ENCODE results near the gene SEC24C.
"Not testable (repeated sequence)": the region's sequence is repeated elsewhere in the genome, so short reads cannot be mapped to it uniquely, and the experiment has no call there.

SEC24C gene

GRCh38 chr10:73772281-73773151 is 28.3 kb downstream of the SEC24C start:
- peak; percentile 52 for DNase-seq (ENCODE audit: low spot score)

- DNase-seq (ENCODE audit: low spot score): peak; percentile 14
Observed at GRCh38 chr10:73773152-73773879, 29.1 kb downstream of the SEC24C start.

- peak; percentile 37 for DNase-seq (ENCODE audit: low spot score)
Observed at GRCh38 chr10:73774637-73775036, 30.5 kb downstream of the SEC24C start.

- no peak for DNase-seq (ENCODE audit: low spot score)
Observed at GRCh38 chr10:73779018-73779417, 34.8 kb downstream of the SEC24C start.

DNA sequence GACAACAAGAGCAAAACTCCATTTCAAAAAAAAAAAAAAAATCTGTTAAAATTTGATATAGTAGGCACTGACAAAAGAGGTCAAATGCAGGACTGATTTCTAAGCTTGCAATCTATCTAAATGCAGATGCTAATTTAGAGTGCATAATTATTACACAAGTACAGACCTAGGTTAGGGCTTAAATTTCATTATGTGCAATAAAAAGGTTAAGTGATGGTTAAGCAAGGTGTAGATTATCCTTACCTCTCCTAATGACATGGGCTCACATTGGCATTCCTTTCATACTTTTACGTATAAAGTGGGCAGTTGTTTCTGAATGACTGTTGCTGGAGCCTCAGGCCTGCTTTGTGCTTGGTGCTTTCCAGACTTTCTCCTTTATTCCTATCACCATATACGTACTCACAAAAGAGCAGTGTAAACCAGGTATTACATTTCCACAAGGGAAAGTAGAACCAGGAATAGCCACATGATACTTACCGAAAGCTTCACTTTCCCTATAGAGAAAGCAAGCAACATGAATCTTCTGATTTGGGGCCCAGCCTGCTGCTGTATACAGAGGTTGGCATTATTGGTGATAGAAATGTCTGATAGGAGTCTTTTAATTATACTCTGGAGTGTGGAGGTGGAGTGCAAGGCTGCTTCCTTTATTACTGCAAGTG is 35.5 kb downstream of the SEC24C start:
- DNase-seq (ENCODE audit: low spot score): no peak

GRCh38 chr10:73780301-73780700 is 36.1 kb downstream of the SEC24C start:
- DNase-seq (ENCODE audit: low spot score): no peak

- peak; percentile 41 for DNase-seq (ENCODE audit: low spot score)
Observed at GRCh38 chr10:73780966-73781365, 36.8 kb downstream of the SEC24C start.

DNA sequence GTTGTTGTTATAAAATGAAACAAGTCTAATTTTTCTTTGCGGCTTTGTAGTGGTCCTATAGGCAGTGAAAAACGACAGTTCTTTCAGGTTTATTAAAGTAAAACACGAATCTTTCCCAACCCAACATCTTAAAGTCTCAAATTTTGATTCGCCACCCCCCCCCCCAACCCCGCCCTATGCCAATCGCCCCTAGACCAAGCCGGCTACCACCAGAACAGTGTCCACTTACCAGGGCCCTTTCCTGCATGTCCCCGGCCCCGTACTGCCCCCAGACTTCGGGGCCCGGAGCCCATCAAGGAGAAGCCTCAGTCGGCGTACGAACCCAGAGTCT is 37.3 kb downstream of the SEC24C start:
- no peak for DNase-seq (ENCODE audit: low spot score)

DNA sequence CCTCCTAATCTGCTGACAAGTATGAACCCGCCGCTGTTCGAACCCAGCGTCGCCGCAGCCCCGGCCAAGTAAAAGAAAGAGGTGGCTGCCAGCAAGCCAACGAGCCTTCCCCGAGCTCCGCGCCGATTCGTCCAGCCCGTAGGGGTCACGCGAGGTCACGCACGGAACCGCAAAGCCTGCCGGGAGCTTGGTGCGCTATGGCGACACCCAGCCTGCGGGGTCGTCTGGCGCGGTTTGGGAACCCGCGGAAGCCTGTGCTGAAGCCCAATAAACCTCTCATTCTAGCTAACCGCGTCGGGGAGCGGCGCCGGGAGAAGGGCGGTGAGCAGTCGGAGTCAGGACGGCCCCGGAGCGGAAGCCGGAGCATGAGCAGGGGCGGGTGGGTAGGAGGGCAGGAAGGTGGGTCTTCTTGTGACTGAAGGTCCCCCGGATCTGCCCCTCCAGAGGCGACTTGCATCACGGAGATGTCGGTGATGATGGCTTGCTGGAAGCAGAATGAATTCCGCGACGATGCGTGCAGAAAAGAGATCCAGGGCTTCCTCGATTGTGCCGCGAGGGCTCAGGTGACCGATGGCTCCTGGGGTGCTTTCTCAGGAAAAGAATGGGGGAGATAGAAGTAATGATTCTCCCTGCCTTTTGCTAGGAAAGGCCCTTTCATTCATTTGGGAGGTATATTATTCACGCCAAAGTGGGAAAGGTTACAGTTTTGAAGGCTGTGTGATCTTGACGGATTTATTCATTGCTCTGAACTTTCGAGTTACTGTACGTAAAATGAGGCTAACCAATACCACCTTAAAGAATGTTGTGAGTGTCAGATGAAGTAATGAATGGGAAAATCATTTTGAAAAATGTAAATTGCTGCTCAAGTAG is 37.9 kb downstream of the SEC24C start, which contains the start of gene CHCHD1:
TSS of gene CHCHD1 (plus strand) at position 170 of the 870 bp plus-strand sequence. CDS start at position 198, 28 bp downstream.
- peak; percentile 80 for DNase-seq (ENCODE audit: low spot score)

- no peak for DNase-seq (ENCODE audit: low spot score)
Observed at GRCh38 chr10:73782749-73783085, 38.5 kb downstream of the SEC24C start.

DNA sequence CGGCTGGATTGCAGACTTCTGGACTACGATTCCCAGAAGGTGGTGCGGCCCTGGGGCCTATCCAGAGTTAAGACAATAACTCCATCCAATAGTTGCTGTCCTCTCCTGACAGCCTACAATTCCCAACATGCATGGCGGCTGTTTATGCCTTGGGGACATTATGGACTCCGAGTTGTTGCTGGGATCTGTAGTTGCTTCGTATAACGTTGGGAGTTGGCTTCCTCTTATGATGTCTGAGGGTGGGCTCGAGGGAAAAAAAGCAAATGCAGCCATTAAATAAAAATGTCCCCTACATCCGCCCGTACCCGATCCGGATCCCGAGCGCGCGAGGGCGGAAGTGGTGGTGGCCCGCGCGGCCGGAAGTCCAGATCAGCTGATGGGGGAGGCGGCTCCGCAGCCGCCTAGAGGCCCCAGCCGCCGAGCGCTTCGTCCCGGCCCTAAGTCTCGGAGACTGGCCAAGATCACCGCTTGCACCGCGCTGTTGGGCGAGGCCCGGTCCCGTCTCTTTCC is 41.1 kb downstream of the SEC24C start, which contains the start of gene ZSWIM8:
TSS of gene ZSWIM8 (plus strand) at position 396 of the 510 bp plus-strand sequence. CDS start 273 bp downstream, outside the sequence.
- DNase-seq (ENCODE audit: low spot score): peak; percentile 90

GRCh38 chr10:73785721-73786511 is 41.7 kb downstream of the SEC24C start:
- DNase-seq (ENCODE audit: low spot score): peak; percentile 33

- DNase-seq (ENCODE audit: low spot score): no peak
Observed at GRCh38 chr10:73786512-73786885, 42.3 kb downstream of the SEC24C start.

- not testable (repeated sequence) for DNase-seq (ENCODE audit: low spot score)
Observed at GRCh38 chr10:73787031-73787800, 43.0 kb downstream of the SEC24C start.

DNA sequence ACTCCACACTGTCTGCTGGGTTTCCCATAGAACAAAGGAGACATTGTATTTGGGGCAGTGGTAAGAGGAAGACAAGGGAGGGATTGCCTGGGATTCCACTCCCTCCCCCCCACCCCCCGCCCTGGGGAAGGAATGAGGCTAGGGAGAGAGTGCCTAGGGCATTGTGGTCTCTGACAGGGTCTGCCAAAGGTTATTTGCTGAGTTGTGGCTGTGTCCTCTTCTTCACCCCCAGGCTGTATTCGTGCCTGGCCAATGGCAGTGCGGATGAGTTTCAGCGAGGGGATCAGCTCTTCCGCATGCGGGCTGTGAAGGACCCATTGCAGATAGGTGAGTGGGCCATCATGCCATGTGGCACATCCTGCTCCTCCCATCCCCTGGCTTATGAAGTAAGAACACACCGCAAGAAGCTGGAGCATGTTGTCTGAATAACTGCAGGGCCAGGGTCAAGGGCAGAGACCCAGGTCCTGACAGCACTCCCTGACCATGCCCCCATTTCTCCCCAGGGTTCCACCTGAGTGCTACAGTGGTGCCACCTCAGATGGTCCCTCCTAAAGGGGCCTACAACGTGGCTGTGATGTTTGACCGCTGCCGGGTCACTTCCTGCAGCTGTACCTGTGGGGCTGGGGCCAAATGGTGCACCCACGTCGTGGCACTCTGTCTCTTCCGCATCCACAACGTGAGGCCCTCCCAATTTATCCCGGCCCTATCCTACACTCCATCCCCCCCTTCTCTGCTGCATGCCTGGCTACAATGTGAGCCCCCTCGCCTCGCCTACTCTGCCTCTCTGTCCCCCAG is 44.9 kb downstream of the SEC24C start:
- no peak for DNase-seq (ENCODE audit: low spot score)

DNA sequence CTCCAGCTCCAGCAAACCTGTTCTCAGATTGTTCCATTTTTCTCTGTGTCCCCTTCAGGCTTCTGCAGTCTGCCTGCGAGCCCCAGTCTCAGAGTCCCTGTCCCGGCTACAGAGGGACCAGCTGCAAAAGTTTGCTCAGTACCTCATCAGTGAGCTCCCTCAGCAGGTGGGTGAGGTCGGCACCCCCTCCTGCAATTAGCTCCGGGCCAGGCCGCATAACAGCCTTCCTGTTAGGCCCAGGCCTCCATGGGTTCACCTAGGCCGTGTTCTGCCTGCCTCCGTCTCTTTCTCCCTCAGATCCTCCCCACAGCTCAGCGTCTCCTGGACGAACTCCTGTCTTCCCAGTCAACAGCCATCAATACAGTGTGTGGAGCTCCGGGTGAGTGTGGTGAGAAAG is 45.5 kb downstream of the SEC24C start:
- no peak for DNase-seq (ENCODE audit: low spot score)

DNA sequence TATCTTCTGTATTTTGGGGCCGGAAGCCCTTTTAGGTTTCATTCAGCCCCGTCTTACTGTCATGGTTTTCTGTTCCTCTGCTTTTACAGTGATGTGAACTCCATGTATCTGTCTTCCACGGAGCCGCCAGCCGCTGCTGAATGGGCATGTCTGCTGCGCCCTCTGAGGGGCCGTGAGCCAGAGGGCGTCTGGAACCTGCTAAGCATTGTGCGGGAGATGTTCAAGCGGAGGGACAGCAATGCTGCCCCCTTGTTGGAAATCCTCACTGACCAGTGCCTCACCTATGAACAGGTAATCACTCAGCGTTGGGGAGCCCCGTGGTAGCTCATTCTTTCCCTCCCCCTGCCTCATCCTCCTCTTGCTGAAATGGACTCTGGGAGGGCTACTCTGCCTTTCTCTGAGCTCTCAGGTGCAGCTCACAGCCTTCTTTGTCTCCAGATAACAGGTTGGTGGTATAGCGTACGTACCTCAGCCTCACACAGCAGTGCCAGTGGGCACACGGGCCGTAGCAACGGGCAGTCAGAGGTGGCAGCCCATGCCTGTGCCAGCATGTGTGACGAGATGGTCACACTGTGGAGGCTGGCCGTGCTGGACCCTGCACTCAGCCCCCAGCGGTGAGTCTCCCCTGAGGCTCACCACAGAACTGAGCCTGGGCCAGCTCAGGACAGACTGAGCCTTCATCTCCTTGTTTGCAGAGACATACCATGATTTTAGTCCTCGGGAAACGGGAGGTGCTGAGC is 46.9 kb downstream of the SEC24C start:
- no peak for DNase-seq (ENCODE audit: low spot score)

DNA sequence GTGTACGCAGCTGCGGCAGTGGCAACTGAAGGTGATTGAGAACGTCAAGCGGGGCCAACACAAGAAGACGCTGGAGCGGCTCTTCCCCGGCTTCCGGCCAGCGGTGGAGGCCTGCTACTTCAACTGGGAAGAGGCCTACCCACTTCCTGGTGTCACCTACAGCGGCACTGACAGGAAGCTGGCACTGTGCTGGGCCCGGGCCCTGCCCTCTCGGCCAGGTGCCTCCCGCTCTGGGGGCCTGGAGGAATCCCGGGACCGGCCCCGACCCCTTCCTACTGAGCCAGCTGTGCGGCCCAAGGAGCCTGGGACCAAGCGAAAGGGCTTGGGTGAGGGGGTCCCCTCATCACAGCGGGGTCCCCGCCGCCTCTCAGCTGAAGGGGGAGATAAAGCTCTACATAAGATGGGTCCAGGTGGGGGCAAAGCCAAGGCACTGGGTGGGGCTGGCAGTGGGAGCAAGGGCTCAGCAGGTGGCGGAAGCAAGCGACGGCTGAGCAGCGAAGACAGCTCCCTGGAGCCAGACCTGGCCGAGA is 47.8 kb downstream of the SEC24C start:
- DNase-seq (ENCODE audit: low spot score): no peak

All from NAMALWA (cell line).